Measurements from ENCODE around the gene NCF4. TPM values are rescaled to one million over a fixed set of nuclear protein-coding genes. Genes with fewer than 3 reads are reported as not detected.

Gene NCF4
- total RNA-seq, 1 donor from 2014 or later: 120 TPM

- H3K36me3 Mint-ChIP-seq (ENCODE audit: low read depth): no peaks in the 10 kb centered on the region
- intact Hi-C loops (cut with micrococcal nuclease): no loop called here
- H3K27ac Mint-ChIP-seq: no peak overlapping the region
- no peak overlapping the region for H3K4me3 Mint-ChIP-seq
- ChIA-PET CTCF (no interaction called here), POLR2A (interaction anchor here (2.0 kb wide), 1 partner anchor 14 kb away, joined by 7 read pairs; the partner anchor contains the start of gene NCF4)
- DNase-seq (no peak), ATAC-seq (ENCODE audit: low read depth) (no peak)
- H3K4me1 Mint-ChIP-seq: no peaks in the 10 kb centered on the region
- no peaks in the 10 kb centered on the region for H3K9me3 Mint-ChIP-seq
- H3K27me3 Mint-ChIP-seq: peaks cover 38% of the 10 kb centered on the region
- no peak for TF ChIP-seq CTCF (IDR thresholded peaks at IDR 0.05)
These were observed 14.5 kb upstream of the NCF4 start for GRCh38 chr22:36846271-36846670.

- H3K4me3 Mint-ChIP-seq: no peak overlapping the region
- no peaks in the 10 kb centered on the region for H3K4me1 Mint-ChIP-seq
- ChIA-PET CTCF (interaction anchor here (1.1 kb wide), 1 partner anchor 9 kb away, joined by 3 read pairs; no protein-coding TSS in a partner anchor), POLR2A (no interaction called here)
- intact Hi-C loops (cut with micrococcal nuclease): no loop called here
- DNase-seq (no peak), ATAC-seq (ENCODE audit: low read depth) (no peak)
- H3K27me3 Mint-ChIP-seq: peaks cover 34% of the 10 kb centered on the region
- no peaks in the 10 kb centered on the region for H3K36me3 Mint-ChIP-seq (ENCODE audit: low read depth)
- no peaks in the 10 kb centered on the region for H3K9me3 Mint-ChIP-seq
- no peak overlapping the region for H3K27ac Mint-ChIP-seq
- no peak for TF ChIP-seq CTCF (IDR thresholded peaks at IDR 0.05)
These were observed 13.9 kb upstream of the NCF4 start for GRCh38 chr22:36846949-36847348.

DNA sequence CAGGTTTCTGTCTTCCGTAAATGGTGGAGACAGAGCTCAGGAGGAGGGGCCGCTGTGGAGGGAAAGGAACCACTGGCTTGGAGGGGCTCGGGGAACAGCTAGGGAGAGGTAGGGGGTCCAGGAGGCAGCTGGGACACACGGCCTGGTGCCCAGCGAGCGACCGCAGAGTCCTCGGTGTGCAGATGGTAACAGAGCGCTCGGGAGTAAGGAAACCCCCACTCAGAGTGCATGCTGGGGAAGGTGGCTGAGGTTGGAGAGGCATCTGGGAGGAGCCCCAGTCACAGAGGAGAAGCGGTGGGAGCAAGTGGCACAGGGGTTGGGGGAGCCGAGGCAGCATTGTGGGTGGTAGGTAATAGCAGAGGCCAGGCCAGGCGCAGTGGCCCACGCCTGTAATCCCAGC lies 10.8 kb upstream of the NCF4 start:
- peaks cover 10% of the 10 kb centered on the region for H3K4me1 Mint-ChIP-seq
- H3K9me3 Mint-ChIP-seq: no peaks in the 10 kb centered on the region
- no peaks in the 10 kb centered on the region for H3K36me3 Mint-ChIP-seq (ENCODE audit: low read depth)
- no peak overlapping the region for H3K4me3 Mint-ChIP-seq
- H3K27ac Mint-ChIP-seq: no peak overlapping the region
- TF ChIP-seq CTCF (IDR thresholded peaks at IDR 0.05): no peak
- no peak for ATAC-seq (ENCODE audit: low read depth)
- peaks cover 24% of the 10 kb centered on the region for H3K27me3 Mint-ChIP-seq
- ChIA-PET POLR2A (no interaction called here), CTCF (no interaction called here)
- no peak for DNase-seq
- intact Hi-C loops (cut with micrococcal nuclease): no loop called here

GRCh38 chr22:36850682-36851081 lies 10.1 kb upstream of the NCF4 start:
- Mint-ChIP-seq H3K27ac (no peak overlapping the region), H3K9me3 (no peaks in the 10 kb centered on the region), H3K27me3 (peaks cover 19% of the 10 kb centered on the region), H3K36me3 (ENCODE audit: low read depth) (no peaks in the 10 kb centered on the region), H3K4me1 (peaks cover 11% of the 10 kb centered on the region), H3K4me3 (no peak overlapping the region)
- ChIA-PET POLR2A (no interaction called here), CTCF (no interaction called here)
- intact Hi-C loops (cut with micrococcal nuclease): no loop called here
- DNase-seq: no peak
- no peak for TF ChIP-seq CTCF (IDR thresholded peaks at IDR 0.05)
- no peak for ATAC-seq (ENCODE audit: low read depth)

GRCh38 chr22:36852056-36852973 lies 8.5 kb upstream of the NCF4 start:
- H3K36me3 Mint-ChIP-seq (ENCODE audit: low read depth): no peaks in the 10 kb centered on the region
- no peak for ATAC-seq (ENCODE audit: low read depth)
- no peak for TF ChIP-seq CTCF (IDR thresholded peaks at IDR 0.05)
- H3K27me3 Mint-ChIP-seq: peaks cover 12% of the 10 kb centered on the region
- ChIA-PET POLR2A (interaction anchor here (1.2 to 1.4 kb wide), 4 partner anchors 9 to 300 kb away, joined by 3 to 4 read pairs (median 4); no protein-coding TSS in a partner anchor), CTCF (interaction anchor here (1.5 to 2.2 kb wide), 7 partner anchors 11 to 288 kb away, joined by 3 to 17 read pairs (median 5); no protein-coding TSS in a partner anchor)
- no peak overlapping the region for H3K4me3 Mint-ChIP-seq
- peaks cover 26% of the 10 kb centered on the region for H3K4me1 Mint-ChIP-seq
- H3K27ac Mint-ChIP-seq: no peak overlapping the region
- H3K9me3 Mint-ChIP-seq: no peaks in the 10 kb centered on the region
- intact Hi-C loops (cut with micrococcal nuclease): no loop called here
- DNase-seq: no peak
